GM19351 (cell line): ENCODE results near the gene OSCAR.

Experiments used
- ATAC-seq: cut with Tn5 transposase; IDR thresholded peaks from one replicate; pipeline ENCODE4 v1.9.1; 2021; ENCODE audit warnings: mild to moderate bottlenecking, moderate library complexity; ENCODE audit not compliant: unreplicated experiment

OSCAR gene

GRCh38 chr19:54095136-54095858 lies 5.3 kb downstream of the OSCAR start:
- no peak for ATAC-seq

- no peak for ATAC-seq
Measured at GRCh38 chr19:54094426-54095000, 6.1 kb downstream of the OSCAR start.

GRCh38 chr19:54084410-54084809 lies 16.2 kb downstream of the OSCAR start:
- ATAC-seq, result no peak

DNA sequence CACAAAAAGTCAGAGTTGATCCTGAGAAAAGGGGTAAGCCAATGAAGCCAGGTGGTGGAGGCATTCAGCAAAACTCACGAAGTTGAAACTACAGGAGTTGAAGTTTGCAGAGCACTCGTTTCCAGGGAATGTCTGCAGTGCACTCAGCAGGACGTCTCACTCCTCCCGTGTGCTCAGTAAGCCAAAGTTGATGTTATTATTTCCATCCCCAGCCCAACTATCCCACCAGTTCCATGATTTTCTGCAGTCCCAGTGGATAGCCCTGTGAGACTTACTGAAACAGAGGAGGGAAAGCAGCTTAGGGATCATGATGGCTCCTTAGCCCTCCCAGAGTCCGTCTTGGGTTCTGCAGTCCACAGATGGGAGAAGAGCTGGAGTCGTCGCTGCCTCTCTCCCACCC lies 19.6 kb downstream of the OSCAR start, which contains the start of gene TARM1:
Gene TARM1 (minus strand): TSS at position 334 of the 400 bp plus-strand sequence. CDS start 25 bp downstream, at position 309.
- ATAC-seq, result no peak

DNA sequence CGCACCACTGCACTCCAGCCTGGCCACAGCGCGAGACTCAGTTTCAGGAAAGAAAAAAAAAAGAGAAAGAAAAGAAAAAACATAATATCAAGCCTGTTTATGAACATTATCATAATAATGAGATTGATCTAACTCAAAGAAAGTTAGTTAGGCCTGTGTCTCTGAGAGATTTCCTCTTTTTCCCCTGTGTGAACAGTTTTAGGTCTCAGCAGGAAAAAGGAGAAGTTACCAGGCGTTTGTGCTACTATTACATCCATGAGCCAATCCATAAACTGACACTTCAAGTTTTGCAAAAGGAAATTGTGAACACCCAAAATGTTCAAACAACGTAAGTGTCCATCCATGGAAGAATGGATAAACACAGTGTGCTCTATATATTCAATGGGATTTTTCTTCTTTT lies 23.3 kb downstream of the OSCAR start:
- no peak for ATAC-seq

GRCh38 chr19:54074851-54075250 lies 25.8 kb downstream of the OSCAR start:
- ATAC-seq, result no peak

DNA sequence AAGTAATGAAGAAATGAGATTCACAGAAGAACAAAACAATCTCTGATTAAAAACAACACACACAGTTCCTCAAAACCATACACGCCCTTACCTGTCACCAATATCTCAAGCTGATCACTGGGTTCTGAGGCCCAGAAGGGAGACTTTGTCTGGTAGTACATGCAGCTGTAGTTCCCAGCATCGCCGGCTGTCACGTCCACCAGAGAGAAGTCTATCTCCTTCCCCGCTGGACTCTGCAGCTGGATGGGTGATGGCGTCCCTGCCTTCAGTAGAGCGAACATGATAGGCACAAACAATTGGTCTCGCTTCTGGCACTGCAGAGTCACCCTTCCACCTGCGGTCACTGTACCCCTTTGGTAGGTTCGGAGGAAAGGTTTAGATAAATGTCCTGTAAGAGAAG lies 26.8 kb downstream of the OSCAR start:
- ATAC-seq, result no peak

GRCh38 chr19:54069470-54069869 lies 31.1 kb downstream of the OSCAR start:
- ATAC-seq, result no peak

- no peak for ATAC-seq
Measured at GRCh38 chr19:54063350-54064116, 37.1 kb downstream of the OSCAR start, which contains the start of gene VSTM1. TSS of gene VSTM1 (minus strand) at chr19:54063897. CDS start at chr19:54063777, 120 bp downstream.

GRCh38 chr19:54062643-54063042 lies 38.0 kb downstream of the OSCAR start:
- no peak for ATAC-seq

DNA sequence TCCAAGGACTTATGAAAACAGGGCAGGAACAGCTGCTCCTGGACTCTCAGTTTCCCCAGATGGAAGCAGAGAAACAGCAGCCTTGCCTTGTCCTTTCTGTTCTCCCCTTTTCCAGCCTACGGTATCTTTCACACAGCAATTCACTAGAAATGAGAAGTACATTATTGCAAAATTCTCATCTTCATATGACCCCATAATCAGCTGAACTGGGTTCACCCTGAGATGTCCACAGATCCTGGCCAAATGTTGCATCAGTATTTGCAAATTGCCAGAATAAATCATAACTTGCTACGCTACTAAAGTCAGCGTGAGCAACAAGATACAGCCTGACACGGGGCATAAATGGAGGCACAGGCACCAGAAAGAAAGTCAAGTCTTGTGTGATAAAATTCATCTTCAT lies 53.0 kb downstream of the OSCAR start:
- ATAC-seq, result no peak

DNA sequence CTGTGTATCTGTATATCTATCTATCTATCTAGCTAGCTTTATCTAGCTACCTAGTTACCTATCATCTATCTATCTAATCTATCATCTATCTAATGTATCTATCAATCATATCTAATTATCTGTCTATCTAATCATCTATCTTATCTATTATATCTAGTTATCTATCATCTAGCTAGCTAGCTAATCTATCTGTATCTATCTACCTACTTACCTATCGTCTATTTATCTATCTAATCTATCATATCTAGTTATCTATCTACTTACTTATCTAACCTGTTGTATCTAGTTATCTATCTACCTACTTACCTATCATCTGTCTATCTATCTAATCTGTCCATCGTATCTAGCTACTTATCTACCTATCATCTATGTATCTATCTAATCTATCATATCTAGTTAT lies 54.8 kb downstream of the OSCAR start:
- no peak for ATAC-seq
